Suppressor macrophage treated with lipopolysaccharide for 4 hours (primary cell): ENCODE measurements around the gene CA6.
A peak's percentile ranks its signal among the peaks of the same experiment; 100 is the strongest.
"Not testable (repeated sequence)": the region's sequence is repeated elsewhere in the genome, so short reads cannot be mapped to it uniquely, and the experiment has no call there.

Experiments
- DNase-seq: peaks from one replicate; pipeline ENCODE4 v3.0.0-alpha.2; 2020

Gene CA6

GRCh38 chr1:8976338-8976737, 30.7 kb downstream of the CA6 start:
- no peak for DNase-seq

GRCh38 chr1:8976896-8977450, 31.3 kb downstream of the CA6 start:
- DNase-seq: no peak

- no peak for DNase-seq
Observed at GRCh38 chr1:8980656-8981055, 35.0 kb downstream of the CA6 start.

- no peak for DNase-seq
Observed at GRCh38 chr1:8981169-8981568, 35.5 kb downstream of the CA6 start.

GRCh38 chr1:8984203-8984602, 38.5 kb downstream of the CA6 start:
- no peak for DNase-seq

- DNase-seq: no peak
Observed at GRCh38 chr1:8984990-8985389, 39.3 kb downstream of the CA6 start.

GRCh38 chr1:8985915-8986813, 40.5 kb downstream of the CA6 start:
- no peak for DNase-seq

- no peak for DNase-seq
Observed at GRCh38 chr1:8986814-8987190, 41.1 kb downstream of the CA6 start.

GRCh38 chr1:8987881-8988617, 42.4 kb downstream of the CA6 start:
- peak; percentile 53 for DNase-seq

- no peak for DNase-seq
Observed at GRCh38 chr1:8988618-8988967, 42.9 kb downstream of the CA6 start.

GRCh38 chr1:8989061-8989460, 43.4 kb downstream of the CA6 start:
- no peak for DNase-seq

- no peak for DNase-seq
Observed at GRCh38 chr1:8989821-8990220, 44.2 kb downstream of the CA6 start.

- DNase-seq: no peak
Observed at GRCh38 chr1:8992936-8993687, 47.4 kb downstream of the CA6 start.

- DNase-seq: not testable (repeated sequence)
Observed at GRCh38 chr1:8993962-8994675, 48.5 kb downstream of the CA6 start.

- not testable (repeated sequence) for DNase-seq
Observed at GRCh38 chr1:9001534-9002214, 56.0 kb downstream of the CA6 start.

- DNase-seq: not testable (repeated sequence)
Observed at GRCh38 chr1:9002215-9002560, 56.5 kb downstream of the CA6 start.

- DNase-seq: no peak
Observed at GRCh38 chr1:9004031-9004699, 58.5 kb downstream of the CA6 start.

- peak; percentile 89 for DNase-seq
Observed at GRCh38 chr1:9004700-9005394, 59.2 kb downstream of the CA6 start.

GRCh38 chr1:9005395-9005708, 59.7 kb downstream of the CA6 start:
- DNase-seq: no peak

- no peak for DNase-seq
Observed at GRCh38 chr1:9006956-9007615, 61.4 kb downstream of the CA6 start.
